ENCODE data around the gene UPP1.

GRCh38 chr7:48094861-48095293 is 5.8 kb downstream of the UPP1 start:
- TF ChIP-seq, protein P1, sequence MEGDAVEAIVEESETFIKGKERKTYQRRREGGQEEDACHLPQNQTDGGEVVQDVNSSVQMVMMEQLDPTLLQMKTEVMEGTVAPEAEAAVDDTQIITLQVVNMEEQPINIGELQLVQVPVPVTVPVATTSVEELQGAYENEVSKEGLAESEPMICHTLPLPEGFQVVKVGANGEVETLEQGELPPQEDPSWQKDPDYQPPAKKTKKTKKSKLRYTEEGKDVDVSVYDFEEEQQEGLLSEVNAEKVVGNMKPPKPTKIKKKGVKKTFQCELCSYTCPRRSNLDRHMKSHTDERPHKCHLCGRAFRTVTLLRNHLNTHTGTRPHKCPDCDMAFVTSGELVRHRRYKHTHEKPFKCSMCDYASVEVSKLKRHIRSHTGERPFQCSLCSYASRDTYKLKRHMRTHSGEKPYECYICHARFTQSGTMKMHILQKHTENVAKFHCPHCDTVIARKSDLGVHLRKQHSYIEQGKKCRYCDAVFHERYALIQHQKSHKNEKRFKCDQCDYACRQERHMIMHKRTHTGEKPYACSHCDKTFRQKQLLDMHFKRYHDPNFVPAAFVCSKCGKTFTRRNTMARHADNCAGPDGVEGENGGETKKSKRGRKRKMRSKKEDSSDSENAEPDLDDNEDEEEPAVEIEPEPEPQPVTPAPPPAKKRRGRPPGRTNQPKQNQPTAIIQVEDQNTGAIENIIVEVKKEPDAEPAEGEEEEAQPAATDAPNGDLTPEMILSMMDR (IDR thresholded peaks at IDR 0.05; ENCODE audit: low read depth, low read length): no peak
- no peak for TF ChIP-seq POLR2A (IDR thresholded peaks at IDR 0.05; ENCODE audit: extremely low read depth, insufficient read length)

All from NB4 (cell line).